ENCODE measurements around the gene DMKN. TPM values are rescaled to one million over a fixed set of nuclear protein-coding genes. Genes with fewer than 3 reads are reported as not detected.
A peak's percentile ranks its signal among the peaks of the same experiment; 100 is the strongest.

The DMKN gene
- 4.2 TPM for polyA plus RNA-seq (ENCODE audit: insufficient read length)

GRCh38 chr19:35513628-35514281 lies at the start of gene DMKN:
Gene DMKN (minus strand): TSS chr19:35513649. CDS start chr19:35513475, 174 bp downstream.
- no peak for DNase-seq

- no peak for DNase-seq
Observed at GRCh38 chr19:35562776-35563175, 49.3 kb upstream of the DMKN start.

GRCh38 chr19:35562336-35562735 lies 48.9 kb upstream of the DMKN start:
- no peak for DNase-seq

- no peak for DNase-seq
Observed at GRCh38 chr19:35561436-35561835, 48.0 kb upstream of the DMKN start.

GRCh38 chr19:35560677-35561076 lies 47.2 kb upstream of the DMKN start:
- no peak for DNase-seq

- DNase-seq, result no peak
Observed at GRCh38 chr19:35560271-35560670, 46.8 kb upstream of the DMKN start.

GRCh38 chr19:35559781-35560180 lies 46.3 kb upstream of the DMKN start:
- no peak for DNase-seq

GRCh38 chr19:35559281-35559659 lies 45.8 kb upstream of the DMKN start:
- no peak for DNase-seq

- no peak for DNase-seq
Observed at GRCh38 chr19:35558400-35559280, 45.2 kb upstream of the DMKN start.

- DNase-seq, result peak; percentile 28
Observed at GRCh38 chr19:35557539-35558399, 44.3 kb upstream of the DMKN start.

GRCh38 chr19:35556846-35557538 lies 43.5 kb upstream of the DMKN start:
- DNase-seq, result no peak

- DNase-seq, result no peak
Observed at GRCh38 chr19:35556025-35556590, 42.7 kb upstream of the DMKN start.

- no peak for DNase-seq
Observed at GRCh38 chr19:35555301-35556005, 42.0 kb upstream of the DMKN start.

- no peak for DNase-seq
Observed at GRCh38 chr19:35554076-35554475, 40.6 kb upstream of the DMKN start.

GRCh38 chr19:35553385-35554000 lies 40.0 kb upstream of the DMKN start:
- no peak for DNase-seq

- DNase-seq, result no peak
Observed at GRCh38 chr19:35552534-35553384, 39.3 kb upstream of the DMKN start.

GRCh38 chr19:35551091-35551810 lies 37.8 kb upstream of the DMKN start:
- no peak for DNase-seq

GRCh38 chr19:35549879-35550523 lies 36.6 kb upstream of the DMKN start:
- no peak for DNase-seq

All from hindlimb muscle (tissue), 1 donor.